SK-N-SH treated with all-trans-retinoic acid at 6 μM for 48 hours (cell line): ENCODE data around the gene DPF3.

ENCODE experiments used
- ATAC-seq: fragments of 200-7000 bp; cut with Tn5 transposase; 3 replicates; pipeline ENCODE4 v1.9.1; 2020; ENCODE audit warnings: mild to moderate bottlenecking, moderate library complexity
- BACH2 ChIP-seq: fragments of 250-450 bp; sonication (Bioruptor Pico); IDR thresholded peaks from 2 replicates; pipeline ENCODE4 v1.9.0; 2021; ENCODE audit warnings: mild to moderate bottlenecking, borderline replicate concordance
- CREB5 ChIP-seq: fragments of 250-450 bp; sonication (Bioruptor Pico); IDR thresholded peaks from 2 replicates; pipeline ENCODE4 v1.5.1; 2020; ENCODE audit warnings: low read depth, mild to moderate bottlenecking, moderate library complexity
- CSDC2 ChIP-seq: fragments of 250-450 bp; sonication (Bioruptor Pico); IDR thresholded peaks from 2 replicates; pipeline ENCODE4 v1.5.0; 2020; ENCODE audit warnings: mild to moderate bottlenecking, moderate library complexity
- CSRNP3 ChIP-seq: fragments of 250-450 bp; sonication (Bioruptor Pico); IDR thresholded peaks from 2 replicates; pipeline ENCODE4 v1.5.1; 2021; ENCODE audit warnings: mild to moderate bottlenecking, moderate library complexity
- GLIS3 ChIP-seq: fragments of 250-450 bp; sonication (Bioruptor Pico); IDR thresholded peaks from 2 replicates; pipeline ENCODE4 v1.5.0; 2020; ENCODE audit warnings: mild to moderate bottlenecking, moderate library complexity
- OSR1 ChIP-seq: fragments of 250-450 bp; sonication (Bioruptor Pico); IDR thresholded peaks from 2 replicates; pipeline ENCODE4 v1.8.0; 2022; ENCODE audit warnings: moderate library complexity, mild to moderate bottlenecking, inconsistent platforms
- PATZ1 ChIP-seq: fragments of 250-450 bp; sonication (Bioruptor Pico); IDR thresholded peaks from 2 replicates; pipeline ENCODE4 v1.8.0; 2020; ENCODE audit warnings: mild to moderate bottlenecking, moderate library complexity, borderline replicate concordance
- PPARA ChIP-seq: fragments of 250-450 bp; sonication (Bioruptor Pico); IDR thresholded peaks from 2 replicates; pipeline ENCODE4 v1.5.0; 2020; ENCODE audit warnings: mild to moderate bottlenecking, borderline replicate concordance
- RARB ChIP-seq: fragments of 250-450 bp; sonication (Bioruptor Pico); IDR thresholded peaks from 2 replicates; pipeline ENCODE4 v1.8.0; 2021; ENCODE audit warnings: mild to moderate bottlenecking, moderate library complexity
- SNAI2 ChIP-seq: fragments of 250-450 bp; sonication (Bioruptor Pico); IDR thresholded peaks from 2 replicates; pipeline ENCODE4 v1.5.0; 2020; ENCODE audit warnings: mild to moderate bottlenecking, moderate library complexity
- TCF4 ChIP-seq: fragments of 250-450 bp; sonication (Bioruptor Pico); IDR thresholded peaks from 2 replicates; pipeline ENCODE4 v1.8.0; 2021; ENCODE audit warnings: mild to moderate bottlenecking, moderate library complexity, borderline replicate concordance
- TOX ChIP-seq: fragments of 250-450 bp; sonication (Bioruptor Pico); IDR thresholded peaks from 2 replicates; pipeline ENCODE4 v1.8.0; 2021; ENCODE audit warnings: mild to moderate bottlenecking, moderate library complexity, borderline replicate concordance
- TSHZ2 ChIP-seq: fragments of 250-450 bp; sonication (Bioruptor Pico); IDR thresholded peaks from 2 replicates; pipeline ENCODE4 v1.5.0; 2020; ENCODE audit warnings: mild to moderate bottlenecking, moderate library complexity
- ZC3H10 ChIP-seq: fragments of 250-450 bp; sonication (Bioruptor Pico); IDR thresholded peaks from 2 replicates; pipeline ENCODE4 v1.5.1; 2021; ENCODE audit warnings: mild to moderate bottlenecking, moderate library complexity
- ZFP3 ChIP-seq: fragments of 250-450 bp; sonication (Bioruptor Pico); IDR thresholded peaks from 2 replicates; pipeline ENCODE4 v1.5.0; 2020; ENCODE audit warnings: mild to moderate bottlenecking, moderate library complexity
- ZFP30 ChIP-seq: fragments of 450-650 bp; formaldehyde crosslinking; IDR thresholded peaks from 2 replicates; pipeline ENCODE4 v1.5.0; 2022; ENCODE audit warnings: mild to moderate bottlenecking, moderate library complexity
- ZNF565 ChIP-seq: fragments of 450-650 bp; formaldehyde crosslinking; conservative IDR thresholded peaks from 2 replicates; pipeline ENCODE4 v1.5.0; 2020; ENCODE audit warnings: low read depth, mild to moderate bottlenecking, moderate library complexity
- ZNF8 ChIP-seq: fragments of 450-650 bp; formaldehyde crosslinking; IDR thresholded peaks from 2 replicates; pipeline ENCODE4 v1.5.0; 2020; ENCODE audit warnings: mild to moderate bottlenecking, moderate library complexity

Gene DPF3

GRCh38 chr14:72929316-72930080, 35.6 kb upstream of the DPF3 start:
- TF ChIP-seq ZFP3 (CRISPR knock-in tag) = no peak
- ATAC-seq = no peak

- ATAC-seq = no peak
- TF ChIP-seq PPARA (no peak), ZFP30 (CRISPR knock-in tag) (no peak), TOX (CRISPR knock-in tag) (no peak), BACH2 (CRISPR knock-in tag) (no peak), PATZ1 (no peak), TSHZ2 (no peak), ZFP3 (CRISPR knock-in tag) (no peak), CSDC2 (CRISPR knock-in tag) (no peak), ZC3H10 (CRISPR knock-in tag) (no peak)
Observed at GRCh38 chr14:72928872-72929271, 35.0 kb upstream of the DPF3 start.

GRCh38 chr14:72926292-72927028, 32.6 kb upstream of the DPF3 start, which contains the start of gene DCAF4:
Gene DCAF4 (plus strand): TSS chr14:72926464. CDS start chr14:72937979, 11,515 bp downstream.
- peak; percentile 99 for ATAC-seq
- TF ChIP-seq TOX (CRISPR knock-in tag) = no peak
- no peak for TF ChIP-seq BACH2 (CRISPR knock-in tag)
- no peak for TF ChIP-seq SNAI2
- TF ChIP-seq OSR1 (CRISPR knock-in tag) = no peak
- TF ChIP-seq RARB (CRISPR knock-in tag) = no peak
- no peak for TF ChIP-seq ZFP3 (CRISPR knock-in tag)
- TF ChIP-seq ZC3H10 (CRISPR knock-in tag) = no peak
- no peak for TF ChIP-seq CREB5 (CRISPR knock-in tag)
- no peak for TF ChIP-seq GLIS3 (CRISPR knock-in tag)
- no peak for TF ChIP-seq ZFP30 (CRISPR knock-in tag)
- TF ChIP-seq CSRNP3 (CRISPR knock-in tag) = no peak
- no peak for TF ChIP-seq PATZ1
- no peak for TF ChIP-seq TSHZ2
- TF ChIP-seq TCF4 (CRISPR knock-in tag) = no peak
- TF ChIP-seq ZNF8 (CRISPR knock-in tag) = no peak
- TF ChIP-seq CSDC2 (CRISPR knock-in tag) = no peak
- no peak for TF ChIP-seq ZNF565 (CRISPR knock-in tag)
- TF ChIP-seq, all 23 proteins: peak for 0
